HEK293 (cell line): ENCODE results near the gene ITK.

ENCODE experiments used
- EGR2 ChIP-seq: fragments of 450-650 bp; formaldehyde crosslinking; IDR thresholded peaks from 2 replicates; pipeline ENCODE4 v1.5.1; 2016; ENCODE audit warnings: low read depth, missing biosample characterization, missing genetic modification characterization
- FEZF1 ChIP-seq: fragments of 450-650 bp; formaldehyde crosslinking; IDR thresholded peaks from 2 replicates; pipeline ENCODE4 v1.5.1; 2016; ENCODE audit warnings: missing biosample characterization, missing genetic modification characterization
- HIC1 ChIP-seq: fragments of 450-650 bp; formaldehyde crosslinking; IDR thresholded peaks from 2 replicates; pipeline ENCODE4 v1.5.1; 2016; ENCODE audit warnings: missing biosample characterization, missing genetic modification characterization
- IKZF3 ChIP-seq: fragments of 450-650 bp; IDR thresholded peaks from 2 replicates; pipeline ENCODE4 v1.5.0; 2018; ENCODE audit warnings: missing biosample characterization, mild to moderate bottlenecking, missing genetic modification characterization, moderate library complexity
- KLF16 ChIP-seq: fragments of 450-650 bp; formaldehyde crosslinking; IDR thresholded peaks from 2 replicates; pipeline ENCODE4 v1.5.1; 2017; ENCODE audit warnings: missing biosample characterization, missing genetic modification characterization
- KLF7 ChIP-seq: fragments of 450-650 bp; formaldehyde crosslinking; IDR thresholded peaks from 2 replicates; pipeline ENCODE4 v1.5.1; 2016; ENCODE audit warnings: missing biosample characterization, missing genetic modification characterization, borderline replicate concordance
- KLF9 ChIP-seq: fragments of 450-650 bp; formaldehyde crosslinking; IDR thresholded peaks from 2 replicates; pipeline ENCODE4 v1.5.1; 2016; ENCODE audit warnings: missing biosample characterization, missing genetic modification characterization, low read depth
- PRDM10 ChIP-seq: fragments of 450-650 bp; formaldehyde crosslinking; IDR thresholded peaks from 2 replicates; pipeline ENCODE4 v1.5.1; 2016; ENCODE audit warnings: missing biosample characterization, missing genetic modification characterization
- ZBTB48 ChIP-seq: fragments of 450-650 bp; formaldehyde crosslinking; IDR thresholded peaks from 2 replicates; pipeline ENCODE4 v1.5.1; 2016; ENCODE audit warnings: missing biosample characterization, missing genetic modification characterization
- ZBTB49 ChIP-seq: fragments of 450-650 bp; formaldehyde crosslinking; IDR thresholded peaks from 2 replicates; pipeline ENCODE4 v1.5.1; 2016; ENCODE audit warnings: missing biosample characterization, missing genetic modification characterization, low read depth
- ZNF148 ChIP-seq: fragments of 450-650 bp; formaldehyde crosslinking; IDR thresholded peaks from 2 replicates; pipeline ENCODE4 v1.5.0; 2017; ENCODE audit warnings: missing biosample characterization, missing genetic modification characterization, borderline replicate concordance
- ZNF169 ChIP-seq: fragments of 450-650 bp; formaldehyde crosslinking; IDR thresholded peaks from 2 replicates; pipeline ENCODE4 v1.5.1; 2016; ENCODE audit warnings: missing biosample characterization, missing genetic modification characterization
- ZNF174 ChIP-seq: fragments of 450-650 bp; formaldehyde crosslinking; IDR thresholded peaks from 2 replicates; pipeline ENCODE4 v1.5.0; 2017; ENCODE audit warnings: missing biosample characterization, mild to moderate bottlenecking, missing genetic modification characterization
- ZNF184 ChIP-seq: fragments of 450-650 bp; IDR thresholded peaks from 2 replicates; pipeline ENCODE4 v1.5.1; 2018; ENCODE audit warnings: missing biosample characterization, mild to moderate bottlenecking, missing genetic modification characterization
- ZNF202 ChIP-seq: fragments of 450-650 bp; formaldehyde crosslinking; IDR thresholded peaks from 2 replicates; pipeline ENCODE4 v1.5.1; 2016; ENCODE audit warnings: missing biosample characterization, missing genetic modification characterization, borderline replicate concordance
- ZNF223 ChIP-seq: fragments of 450-650 bp; formaldehyde crosslinking; IDR thresholded peaks from 2 replicates; pipeline ENCODE4 v1.5.1; 2016; ENCODE audit warnings: missing biosample characterization, missing genetic modification characterization
- ZNF266 ChIP-seq: fragments of 450-650 bp; formaldehyde crosslinking; IDR thresholded peaks from 2 replicates; pipeline ENCODE4 v1.5.1; 2016; ENCODE audit warnings: missing biosample characterization, missing genetic modification characterization, low read depth
- ZNF335 ChIP-seq: fragments of 450-650 bp; formaldehyde crosslinking; conservative IDR thresholded peaks from 2 replicates; pipeline ENCODE4 v1.5.1; 2016; ENCODE audit warnings: missing biosample characterization, missing genetic modification characterization
- ZNF341 ChIP-seq: fragments of 450-650 bp; formaldehyde crosslinking; IDR thresholded peaks from 2 replicates; pipeline ENCODE4; 2016; ENCODE audit warnings: low read depth, missing biosample characterization, missing genetic modification characterization
- ZNF549 ChIP-seq: fragments of 450-650 bp; IDR thresholded peaks from 2 replicates; pipeline ENCODE4 v1.5.1; 2018; ENCODE audit warnings: missing biosample characterization, missing genetic modification characterization, mild to moderate bottlenecking, inconsistent platforms, moderate library complexity
- ZNF580 ChIP-seq: fragments of 450-650 bp; formaldehyde crosslinking; IDR thresholded peaks from 2 replicates; pipeline ENCODE4 v1.5.1; 2016; ENCODE audit warnings: missing biosample characterization, missing genetic modification characterization
- ZNF610 ChIP-seq: fragments of 450-650 bp; formaldehyde crosslinking; IDR thresholded peaks from 2 replicates; pipeline ENCODE4 v1.5.1; 2016; ENCODE audit warnings: missing biosample characterization, missing genetic modification characterization, borderline replicate concordance
- ZNF621 ChIP-seq: fragments of 450-650 bp; formaldehyde crosslinking; IDR thresholded peaks from 2 replicates; pipeline ENCODE4 v1.5.1; 2017; ENCODE audit warnings: missing biosample characterization, missing genetic modification characterization
- ZNF623 ChIP-seq: fragments of 450-650 bp; formaldehyde crosslinking; IDR thresholded peaks from 2 replicates; pipeline ENCODE4 v1.5.1; 2016; ENCODE audit warnings: missing biosample characterization, missing genetic modification characterization
- ZNF660 ChIP-seq: fragments of 450-650 bp; IDR thresholded peaks from 2 replicates; pipeline ENCODE4 v1.5.1; 2018; ENCODE audit warnings: missing biosample characterization, mild to moderate bottlenecking, missing genetic modification characterization
- ZNF677 ChIP-seq: fragments of 450-650 bp; IDR thresholded peaks from 2 replicates; pipeline ENCODE4 v1.5.0; 2018; ENCODE audit warnings: missing biosample characterization, mild to moderate bottlenecking, missing genetic modification characterization, moderate library complexity
- ZNF747 ChIP-seq: fragments of 450-650 bp; formaldehyde crosslinking; IDR thresholded peaks from 2 replicates; pipeline ENCODE4 v1.5.1; 2016; ENCODE audit warnings: missing biosample characterization, missing genetic modification characterization
- ZNF768 ChIP-seq: fragments of 450-650 bp; formaldehyde crosslinking; IDR thresholded peaks from 2 replicates; pipeline ENCODE4 v1.5.1; 2018; ENCODE audit warnings: missing biosample characterization, mild to moderate bottlenecking, missing genetic modification characterization
- ZNF830 ChIP-seq: fragments of 450-650 bp; IDR thresholded peaks from 2 replicates; pipeline ENCODE4 v1.5.0; 2018; ENCODE audit warnings: missing biosample characterization, missing genetic modification characterization, low read depth, mild to moderate bottlenecking, moderate library complexity
- ZNF837 ChIP-seq: fragments of 450-650 bp; formaldehyde crosslinking; IDR thresholded peaks from 2 replicates; pipeline ENCODE4 v1.5.1; 2016; ENCODE audit warnings: missing biosample characterization, missing genetic modification characterization

ITK gene

DNA sequence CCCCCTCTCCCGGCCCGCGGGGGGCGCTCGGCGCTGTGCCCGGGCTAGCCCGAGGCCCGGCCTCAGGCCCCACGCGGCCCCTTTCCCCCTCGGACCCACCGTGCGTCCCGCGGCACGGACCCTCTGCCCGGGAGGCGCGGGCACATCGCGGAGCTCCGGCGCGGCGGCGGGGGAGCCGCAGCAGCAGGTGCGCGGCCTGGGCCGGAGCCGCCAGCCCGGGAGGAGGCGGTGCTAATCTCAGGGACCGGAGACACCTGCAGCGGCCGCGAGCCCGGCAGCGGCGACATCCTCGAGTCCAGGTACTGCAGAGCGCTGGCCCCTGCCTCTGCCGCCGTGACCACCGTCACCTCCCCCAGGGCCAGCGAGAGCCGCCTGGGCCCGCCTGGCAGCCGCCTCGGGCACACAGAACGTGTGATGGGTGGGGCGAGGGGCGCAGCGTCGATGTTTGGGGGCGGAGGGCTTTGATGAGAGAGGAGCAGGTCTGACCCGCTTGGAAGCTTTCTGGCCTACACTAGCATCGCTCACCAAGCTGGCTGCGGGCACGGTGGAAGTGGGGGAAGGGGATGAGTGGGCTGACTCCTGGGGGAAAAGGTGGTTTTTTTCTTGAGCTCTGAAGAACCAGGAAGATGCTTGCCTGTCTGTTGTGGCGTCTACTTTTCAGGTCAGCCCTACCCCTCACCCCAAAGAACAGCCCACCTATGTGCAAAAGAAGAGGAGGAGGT, 85.8 kb downstream of the ITK start (continued):
- TF ChIP-seq HIC1 = peak; percentile 68
- no peak for TF ChIP-seq ZNF621 (tag by site-specific recombination)
- TF ChIP-seq KLF16 (tag by site-specific recombination) = no peak
- no peak for TF ChIP-seq ZNF837
- no peak for TF ChIP-seq ZNF174 (tag by site-specific recombination)
- TF ChIP-seq ZBTB49 (tag by site-specific recombination) = no peak
- no peak for TF ChIP-seq ZNF223
- TF ChIP-seq ZNF747 = no peak
- TF ChIP-seq ZNF610 (tag by site-specific recombination) = no peak
- no peak for TF ChIP-seq ZNF623
- no peak for TF ChIP-seq FEZF1 (tag by site-specific recombination)
- TF ChIP-seq KLF7 = no peak
- no peak for TF ChIP-seq ZNF580
- peak; percentile 9; the same call in 1 of the 2 replicates for TF ChIP-seq ZNF660
- TF ChIP-seq ZNF169 = no peak
- peak; percentile 49; the same call in 1 of the 2 replicates for TF ChIP-seq ZNF677
- peak; percentile 41; the same call in 1 of the 2 replicates for TF ChIP-seq ZNF341 (tag by site-specific recombination)
- no peak for TF ChIP-seq ZNF830
- no peak for TF ChIP-seq KLF9 (tag by site-specific recombination)
- TF ChIP-seq ZNF266 (tag by site-specific recombination) = no peak
- 0 out of 2 replicates have a peak, but pooled peaks have one; percentile 16 for TF ChIP-seq ZNF184 (tag by site-specific recombination)
- TF ChIP-seq ZNF335 (tag by site-specific recombination) = peak; percentile 62
- no peak for TF ChIP-seq ZNF148 (tag by site-specific recombination)
- TF ChIP-seq PRDM10 (tag by site-specific recombination) = no peak
- TF ChIP-seq IKZF3 = peak; percentile 21; the same call in 1 of the 2 replicates
- peak; percentile 66; the same call in 1 of the 2 replicates for TF ChIP-seq ZBTB48
- no peak for TF ChIP-seq ZNF202 (tag by site-specific recombination)
- TF ChIP-seq ZNF549 (tag by site-specific recombination) = 0 out of 2 replicates have a peak, but pooled peaks have one; percentile 10
- no peak for TF ChIP-seq ZNF768 (tag by site-specific recombination)
- peak; percentile 61 for TF ChIP-seq EGR2
